Measurements from ENCODE around the gene RUNX2.
A peak's percentile ranks its signal among the peaks of the same experiment; 100 is the strongest.

The RUNX2 gene

DNA sequence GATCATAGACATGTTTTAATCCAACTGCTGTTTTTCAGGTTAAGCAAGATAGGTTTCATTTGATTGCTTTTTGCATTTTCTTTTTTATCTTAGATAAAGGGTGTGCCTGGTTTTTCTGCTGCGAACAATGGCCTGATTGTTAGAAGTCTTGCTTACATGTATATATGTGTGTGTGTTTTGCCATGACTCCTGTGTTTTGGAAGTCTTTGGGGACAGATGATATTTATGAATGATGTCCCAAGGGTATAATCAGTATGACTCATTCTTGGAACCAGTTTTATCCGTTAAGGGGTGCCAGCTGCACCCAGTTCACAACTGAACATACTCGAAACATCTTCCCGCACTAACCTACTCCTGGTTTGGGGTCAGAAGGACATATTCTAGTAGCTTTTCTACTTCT is 279.7 kb downstream of the RUNX2 start:
- peaks cover 0 to 4% of the 10 kb centered on the region in 2 donors for H3K4me1 ChIP-seq (ENCODE audit: control insufficient read depth in 1 of 2, insufficient read depth in 2 of 2, low read length in 2 of 2)
- peaks cover 0 to 5% of the 10 kb centered on the region in 2 donors for H3K9me3 ChIP-seq (ENCODE audit: control insufficient read depth in 1 of 2, low read length in 2 of 2)
- no peak overlapping the region for H3K4me3 ChIP-seq (ENCODE audit: low read depth in 1 of 2, low read length in 2 of 2)
- H3K36me3 ChIP-seq (ENCODE audit: control insufficient read depth in 1 of 2, insufficient read depth in 2 of 2, low read length in 2 of 2), result no peaks in the 10 kb centered on the region
- H3K27me3 ChIP-seq (ENCODE audit: low read depth, low read length), result no peaks in the 10 kb centered on the region
- H3K27ac ChIP-seq (ENCODE audit: low read length), result peak overlapping the region; percentile 47

DNA sequence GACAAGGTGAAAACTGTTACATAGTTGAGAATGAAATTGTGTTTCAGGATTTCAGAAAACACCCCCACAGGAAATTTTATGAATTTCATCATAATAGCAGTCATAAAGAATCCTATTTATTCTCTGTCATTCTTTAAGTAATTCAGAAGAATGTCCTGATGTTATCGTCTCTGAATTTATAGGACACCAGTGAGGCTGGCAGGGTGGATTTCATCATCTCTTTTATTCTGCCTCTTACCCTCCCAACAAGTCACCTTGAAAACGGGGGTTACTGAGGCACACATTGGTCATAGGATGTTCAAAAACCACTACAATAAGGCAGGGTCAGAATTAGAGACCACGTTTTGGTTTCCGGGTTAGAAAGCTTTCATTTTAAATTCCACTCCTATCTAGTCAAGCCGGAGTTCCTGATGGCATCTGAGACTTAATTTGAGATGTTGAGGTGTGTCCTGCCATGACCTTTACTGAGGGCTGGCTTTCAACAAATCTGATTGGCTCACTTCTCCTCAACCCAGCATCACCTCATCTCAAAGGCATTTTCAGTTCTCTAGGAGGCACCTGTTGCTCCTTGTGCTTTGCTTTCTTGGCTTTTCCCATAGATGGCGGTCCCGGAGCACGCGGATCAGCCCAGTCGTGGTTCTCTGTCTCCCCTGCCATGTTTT is 280.3 kb downstream of the RUNX2 start:
- Histone ChIP-seq H3K9me3 (ENCODE audit: control insufficient read depth in 1 of 2, low read length in 2 of 2) (peaks cover 0 to 5% of the 10 kb centered on the region in 2 donors), H3K36me3 (ENCODE audit: control insufficient read depth in 1 of 2, insufficient read depth in 2 of 2, low read length in 2 of 2) (no peaks in the 10 kb centered on the region), H3K27me3 (ENCODE audit: low read depth, low read length) (no peaks in the 10 kb centered on the region), H3K4me1 (ENCODE audit: control insufficient read depth in 1 of 2, insufficient read depth in 2 of 2, low read length in 2 of 2) (peaks cover 0 to 4% of the 10 kb centered on the region in 2 donors), H3K4me3 (ENCODE audit: low read depth in 1 of 2, low read length in 2 of 2) (no peak overlapping the region), H3K27ac (ENCODE audit: low read length) (peak overlapping the region; percentile 0)

DNA sequence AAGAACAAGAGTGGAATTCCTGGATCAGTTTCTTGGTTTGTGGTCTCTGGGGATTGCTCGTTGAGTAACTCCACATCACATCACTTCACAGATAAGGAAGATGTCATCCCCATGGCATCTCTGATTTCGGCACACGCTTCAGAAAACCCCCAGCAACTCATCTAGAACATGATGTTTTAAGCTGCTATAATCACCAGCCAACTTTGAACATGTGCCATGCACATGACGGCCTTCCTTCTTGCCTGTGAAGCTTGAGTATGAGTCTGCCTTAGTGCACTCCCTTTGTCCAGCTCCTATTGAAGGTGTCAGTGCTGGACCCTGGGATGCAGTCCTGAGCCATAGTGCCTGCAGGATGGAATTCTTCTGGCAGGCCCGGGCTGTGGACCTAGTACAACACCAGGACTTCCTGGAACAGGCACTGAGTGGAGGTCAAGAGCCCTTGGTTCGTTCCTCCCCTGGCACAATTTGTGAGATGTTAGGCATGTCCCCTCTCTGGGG is 281.1 kb downstream of the RUNX2 start:
- H3K27me3 ChIP-seq (ENCODE audit: low read depth, low read length), result no peaks in the 10 kb centered on the region
- H3K4me3 ChIP-seq (ENCODE audit: low read depth in 1 of 2, low read length in 2 of 2), result no peak overlapping the region
- H3K9me3 ChIP-seq (ENCODE audit: control insufficient read depth in 1 of 2, low read length in 2 of 2), result no peaks in the 10 kb centered on the region
- no peaks in the 10 kb centered on the region for H3K36me3 ChIP-seq (ENCODE audit: control insufficient read depth in 1 of 2, insufficient read depth in 2 of 2, low read length in 2 of 2)
- peaks cover 0 to 4% of the 10 kb centered on the region in 2 donors for H3K4me1 ChIP-seq (ENCODE audit: control insufficient read depth in 1 of 2, insufficient read depth in 2 of 2, low read length in 2 of 2)
- H3K27ac ChIP-seq (ENCODE audit: low read length), result no peak overlapping the region

DNA sequence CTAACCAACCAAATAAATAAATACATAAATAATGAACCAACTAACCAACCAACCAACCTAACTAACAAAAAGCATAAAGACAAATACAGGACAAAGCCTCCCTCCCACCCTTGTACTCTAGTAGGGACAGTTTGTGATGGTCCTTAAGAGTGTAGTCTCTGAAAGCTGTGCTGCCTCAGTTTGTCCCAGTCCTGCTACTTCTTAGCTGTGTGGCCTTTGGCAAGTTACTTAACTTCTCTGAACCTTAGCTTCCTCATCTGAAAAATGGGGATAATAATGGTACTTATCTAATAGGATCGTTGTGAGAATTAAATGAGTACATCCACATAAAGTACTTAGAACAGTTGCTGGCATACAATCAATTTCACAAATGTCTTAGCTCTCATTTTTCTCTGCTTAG is 282.2 kb downstream of the RUNX2 start:
- no peaks in the 10 kb centered on the region for H3K36me3 ChIP-seq (ENCODE audit: control insufficient read depth in 1 of 2, insufficient read depth in 2 of 2, low read length in 2 of 2)
- no peak overlapping the region for H3K4me3 ChIP-seq (ENCODE audit: low read depth in 1 of 2, low read length in 2 of 2)
- H3K27ac ChIP-seq (ENCODE audit: low read length), result no peak overlapping the region
- no peaks in the 10 kb centered on the region for H3K9me3 ChIP-seq (ENCODE audit: control insufficient read depth in 1 of 2, low read length in 2 of 2)
- no peaks in the 10 kb centered on the region for H3K27me3 ChIP-seq (ENCODE audit: low read depth, low read length)
- peaks cover 0 to 4% of the 10 kb centered on the region in 2 donors for H3K4me1 ChIP-seq (ENCODE audit: control insufficient read depth in 1 of 2, insufficient read depth in 2 of 2, low read length in 2 of 2)

DNA sequence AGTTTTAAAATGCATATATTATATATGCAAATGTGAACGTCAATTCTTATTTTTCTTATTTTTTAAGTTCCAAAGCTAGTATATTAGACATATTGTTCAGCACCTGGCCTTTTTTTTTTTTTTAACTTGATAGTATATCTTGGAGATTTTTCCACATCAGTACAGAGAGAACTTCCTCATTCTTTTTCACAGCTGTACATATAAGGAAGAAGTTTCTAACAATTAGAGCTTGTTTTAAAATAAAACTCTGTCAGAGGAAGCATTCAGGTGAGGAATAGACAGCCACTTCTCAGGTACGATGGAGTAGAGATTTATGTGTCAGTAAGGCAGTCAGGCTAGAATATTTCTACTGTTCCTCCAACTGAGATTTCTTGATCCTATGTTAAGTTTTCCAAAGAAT is 282.7 kb downstream of the RUNX2 start:
- Histone ChIP-seq H3K4me3 (ENCODE audit: low read depth in 1 of 2, low read length in 2 of 2) (no peak overlapping the region), H3K36me3 (ENCODE audit: control insufficient read depth in 1 of 2, insufficient read depth in 2 of 2, low read length in 2 of 2) (no peaks in the 10 kb centered on the region), H3K9me3 (ENCODE audit: control insufficient read depth in 1 of 2, low read length in 2 of 2) (no peaks in the 10 kb centered on the region), H3K4me1 (ENCODE audit: control insufficient read depth in 1 of 2, insufficient read depth in 2 of 2, low read length in 2 of 2) (peaks cover 0 to 4% of the 10 kb centered on the region in 2 donors), H3K27ac (ENCODE audit: low read length) (no peak overlapping the region), H3K27me3 (ENCODE audit: low read depth, low read length) (no peaks in the 10 kb centered on the region)

DNA sequence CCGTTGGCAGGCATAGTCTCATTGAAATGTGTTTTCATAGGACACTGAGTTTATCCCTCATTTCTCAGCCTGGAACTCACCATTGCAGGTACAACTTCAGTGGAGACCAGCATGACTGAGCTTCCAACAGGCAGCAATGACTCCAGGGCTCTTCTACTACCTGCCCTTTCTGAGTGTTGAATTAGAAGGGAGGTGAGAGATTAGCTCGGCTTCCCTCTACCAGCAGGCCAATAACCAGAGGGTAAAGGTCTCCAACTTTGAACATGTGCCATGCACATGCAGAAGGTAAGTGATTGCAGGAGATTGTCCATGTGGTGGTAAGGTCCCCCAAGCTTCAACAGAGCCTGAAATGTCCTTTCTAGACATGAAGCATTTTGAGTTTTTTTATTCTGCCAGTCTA is 283.4 kb downstream of the RUNX2 start:
- no peaks in the 10 kb centered on the region for H3K36me3 ChIP-seq (ENCODE audit: control insufficient read depth in 1 of 2, insufficient read depth in 2 of 2, low read length in 2 of 2)
- no peaks in the 10 kb centered on the region for H3K27me3 ChIP-seq (ENCODE audit: low read depth, low read length)
- H3K27ac ChIP-seq (ENCODE audit: low read length), result no peak overlapping the region
- H3K4me3 ChIP-seq (ENCODE audit: low read depth in 1 of 2, low read length in 2 of 2), result no peak overlapping the region
- H3K9me3 ChIP-seq (ENCODE audit: control insufficient read depth in 1 of 2, low read length in 2 of 2), result no peaks in the 10 kb centered on the region
- peaks cover 0 to 4% of the 10 kb centered on the region in 2 donors for H3K4me1 ChIP-seq (ENCODE audit: control insufficient read depth in 1 of 2, insufficient read depth in 2 of 2, low read length in 2 of 2)

DNA sequence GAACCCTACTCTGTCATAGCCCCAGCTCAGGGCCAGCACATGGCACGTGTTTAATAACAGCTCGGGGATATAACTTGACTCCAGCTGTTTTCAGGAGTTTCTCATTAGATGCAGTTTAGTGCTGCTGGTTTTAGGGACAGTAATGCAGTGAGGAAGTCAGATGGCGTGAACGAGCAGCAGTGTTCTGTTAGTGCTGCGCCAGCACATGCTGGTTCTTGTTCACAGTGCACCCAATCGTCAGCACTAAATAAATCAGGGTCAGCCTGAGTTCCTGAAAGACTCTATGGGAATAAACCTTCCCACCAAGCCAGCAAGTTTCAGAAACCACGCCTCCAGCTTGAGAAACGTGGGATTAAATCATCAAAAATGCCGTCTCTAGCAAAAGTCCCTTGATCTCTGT is 285.5 kb downstream of the RUNX2 start:
- H3K4me3 ChIP-seq (ENCODE audit: low read depth in 1 of 2, low read length in 2 of 2), result no peak overlapping the region
- H3K27me3 ChIP-seq (ENCODE audit: low read depth, low read length), result no peaks in the 10 kb centered on the region
- H3K9me3 ChIP-seq (ENCODE audit: control insufficient read depth in 1 of 2, low read length in 2 of 2), result no peaks in the 10 kb centered on the region
- H3K36me3 ChIP-seq (ENCODE audit: control insufficient read depth in 1 of 2, insufficient read depth in 2 of 2, low read length in 2 of 2), result no peaks in the 10 kb centered on the region
- no peak overlapping the region for H3K27ac ChIP-seq (ENCODE audit: low read length)
- H3K4me1 ChIP-seq (ENCODE audit: control insufficient read depth in 1 of 2, insufficient read depth in 2 of 2, low read length in 2 of 2), result no peaks in the 10 kb centered on the region

DNA sequence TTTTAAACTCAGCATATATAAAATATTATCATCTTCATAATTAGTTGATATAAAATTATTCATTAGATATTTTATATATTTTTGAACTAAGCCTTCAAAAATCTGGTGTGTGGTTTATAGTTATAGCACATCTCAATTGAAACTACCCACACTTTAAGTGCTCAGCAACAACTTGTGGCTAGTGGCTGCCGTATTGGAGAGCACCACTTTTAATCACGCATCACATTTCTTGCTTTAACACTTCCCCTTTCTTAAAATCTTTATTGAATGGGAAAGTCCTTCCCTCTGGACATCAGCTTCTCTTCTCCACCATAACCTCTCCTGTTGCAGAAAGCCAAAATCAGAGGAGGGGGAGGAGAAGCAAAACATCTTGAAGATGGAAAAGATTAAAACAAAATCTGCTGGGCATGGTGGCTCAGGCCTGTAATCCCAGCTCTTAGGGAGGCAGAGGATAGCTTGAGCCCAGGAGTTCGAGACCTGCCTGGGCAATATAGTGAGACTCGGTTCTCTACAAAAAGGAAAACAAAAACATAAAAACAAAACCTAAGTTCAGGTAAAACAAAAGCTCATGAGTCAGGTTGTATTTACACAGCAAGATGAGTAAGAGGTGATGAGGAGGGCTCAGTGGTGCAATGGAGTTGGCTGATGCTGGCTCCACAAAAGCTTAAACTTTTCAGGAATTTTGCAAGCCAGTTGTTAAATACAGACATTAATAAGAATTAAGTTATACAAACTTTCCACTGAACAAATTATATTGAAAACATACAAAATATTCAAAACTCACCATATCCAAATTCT is 286.6 kb downstream of the RUNX2 start:
- no peaks in the 10 kb centered on the region for H3K36me3 ChIP-seq (ENCODE audit: control insufficient read depth in 1 of 2, insufficient read depth in 2 of 2, low read length in 2 of 2)
- no peaks in the 10 kb centered on the region for H3K9me3 ChIP-seq (ENCODE audit: control insufficient read depth in 1 of 2, low read length in 2 of 2)
- no peak overlapping the region for H3K4me3 ChIP-seq (ENCODE audit: low read depth in 1 of 2, low read length in 2 of 2)
- no peak overlapping the region for H3K27ac ChIP-seq (ENCODE audit: low read length)
- H3K27me3 ChIP-seq (ENCODE audit: low read depth, low read length), result no peaks in the 10 kb centered on the region
- H3K4me1 ChIP-seq (ENCODE audit: control insufficient read depth in 1 of 2, insufficient read depth in 2 of 2, low read length in 2 of 2), result no peaks in the 10 kb centered on the region

DNA sequence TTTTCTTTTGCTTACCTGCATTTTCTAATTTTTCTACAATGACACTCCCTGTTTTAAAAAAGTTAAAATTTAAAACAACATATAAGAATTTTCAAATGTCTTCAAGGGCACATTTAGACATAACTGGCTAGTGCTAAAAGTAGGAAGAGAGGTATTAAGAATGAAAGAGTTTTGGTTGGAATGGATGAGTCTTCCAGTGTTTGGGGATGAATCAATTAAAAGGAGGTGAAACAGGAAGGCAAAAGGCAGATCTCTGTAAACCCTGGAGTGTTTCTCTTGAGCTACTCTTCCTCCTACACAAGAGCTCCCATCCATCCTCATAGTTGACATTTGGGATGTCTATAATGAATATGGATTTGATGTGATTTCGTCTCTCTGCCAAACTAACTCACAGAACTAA is 288.1 kb downstream of the RUNX2 start:
- H3K36me3 ChIP-seq (ENCODE audit: control insufficient read depth in 1 of 2, insufficient read depth in 2 of 2, low read length in 2 of 2), result no peaks in the 10 kb centered on the region
- no peaks in the 10 kb centered on the region for H3K27me3 ChIP-seq (ENCODE audit: low read depth, low read length)
- H3K4me3 ChIP-seq (ENCODE audit: low read depth in 1 of 2, low read length in 2 of 2), result no peak overlapping the region
- H3K4me1 ChIP-seq (ENCODE audit: control insufficient read depth in 1 of 2, insufficient read depth in 2 of 2, low read length in 2 of 2), result no peaks in the 10 kb centered on the region
- H3K27ac ChIP-seq (ENCODE audit: low read length), result no peak overlapping the region
- H3K9me3 ChIP-seq (ENCODE audit: control insufficient read depth in 1 of 2, low read length in 2 of 2), result no peaks in the 10 kb centered on the region

DNA sequence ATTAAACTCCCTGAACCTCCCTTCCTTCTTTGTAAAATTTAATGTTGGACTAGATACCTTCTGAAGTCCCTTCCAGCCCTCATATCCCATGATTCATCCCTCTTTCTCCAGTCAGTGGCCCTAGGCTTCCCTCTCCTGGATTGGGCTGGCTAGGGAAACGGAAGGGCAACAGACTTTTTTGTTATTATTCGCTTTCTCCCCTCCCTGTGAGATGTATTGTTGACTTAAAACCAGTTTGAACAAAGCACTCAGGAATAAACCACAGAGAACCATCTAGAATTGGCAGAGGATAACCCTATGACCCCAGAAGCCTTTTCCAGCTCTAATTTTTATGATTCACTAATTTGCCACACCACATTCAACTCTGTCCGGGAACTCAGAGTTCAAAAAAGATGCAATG is 289.3 kb downstream of the RUNX2 start:
- H3K4me3 ChIP-seq (ENCODE audit: low read depth in 1 of 2, low read length in 2 of 2), result no peak overlapping the region
- H3K9me3 ChIP-seq (ENCODE audit: control insufficient read depth in 1 of 2, low read length in 2 of 2), result no peaks in the 10 kb centered on the region
- no peaks in the 10 kb centered on the region for H3K36me3 ChIP-seq (ENCODE audit: control insufficient read depth in 1 of 2, insufficient read depth in 2 of 2, low read length in 2 of 2)
- H3K27ac ChIP-seq (ENCODE audit: low read length), result no peak overlapping the region
- H3K4me1 ChIP-seq (ENCODE audit: control insufficient read depth in 1 of 2, insufficient read depth in 2 of 2, low read length in 2 of 2), result no peaks in the 10 kb centered on the region
- no peaks in the 10 kb centered on the region for H3K27me3 ChIP-seq (ENCODE audit: low read depth, low read length)

DNA sequence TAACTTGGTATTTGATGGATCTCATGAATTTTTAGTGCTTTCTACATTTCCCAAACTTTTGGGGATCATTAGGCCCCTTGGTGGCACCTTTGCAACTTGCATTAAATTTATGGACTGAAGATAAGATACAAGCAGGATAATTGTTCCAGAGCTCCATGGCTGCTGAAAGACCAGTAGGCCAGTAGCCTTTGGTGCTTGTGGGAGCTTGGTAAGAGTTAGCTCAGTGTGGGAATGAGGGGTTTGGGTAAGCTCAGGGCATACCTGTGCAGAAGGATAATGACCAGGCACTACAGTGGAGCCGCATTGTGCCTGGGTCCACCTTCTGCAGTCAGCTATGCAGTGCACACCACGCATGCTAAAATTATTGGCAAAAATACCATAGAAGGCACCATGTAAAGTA is 290.1 kb downstream of the RUNX2 start:
- Histone ChIP-seq H3K27ac (ENCODE audit: low read length) (no peak overlapping the region), H3K9me3 (ENCODE audit: control insufficient read depth in 1 of 2, low read length in 2 of 2) (no peaks in the 10 kb centered on the region)

More for the DNA sequence above, 290.1 kb downstream of the RUNX2 start:
- Histone ChIP-seq H3K27me3 (ENCODE audit: low read depth, low read length) (no peaks in the 10 kb centered on the region), H3K4me3 (ENCODE audit: low read depth in 1 of 2, low read length in 2 of 2) (no peak overlapping the region), H3K4me1 (ENCODE audit: control insufficient read depth in 1 of 2, insufficient read depth in 2 of 2, low read length in 2 of 2) (no peaks in the 10 kb centered on the region), H3K36me3 (ENCODE audit: control insufficient read depth in 1 of 2, insufficient read depth in 2 of 2, low read length in 2 of 2) (no peaks in the 10 kb centered on the region)

All from muscle layer of duodenum (tissue), 2 donors.